Measurements from ENCODE around the gene EXOC2. TPM values are rescaled to one million over a fixed set of nuclear protein-coding genes. Genes with fewer than 3 reads are reported as not detected.
A peak's percentile ranks its signal among the peaks of the same experiment; 100 is the strongest.

The EXOC2 gene
- total RNA-seq, 5 donors from 2014 or later (not counting 1 experiment from before 2014, with no cell fraction given), result 30.7 to 40.6 (median 39.3) TPM

DNA sequence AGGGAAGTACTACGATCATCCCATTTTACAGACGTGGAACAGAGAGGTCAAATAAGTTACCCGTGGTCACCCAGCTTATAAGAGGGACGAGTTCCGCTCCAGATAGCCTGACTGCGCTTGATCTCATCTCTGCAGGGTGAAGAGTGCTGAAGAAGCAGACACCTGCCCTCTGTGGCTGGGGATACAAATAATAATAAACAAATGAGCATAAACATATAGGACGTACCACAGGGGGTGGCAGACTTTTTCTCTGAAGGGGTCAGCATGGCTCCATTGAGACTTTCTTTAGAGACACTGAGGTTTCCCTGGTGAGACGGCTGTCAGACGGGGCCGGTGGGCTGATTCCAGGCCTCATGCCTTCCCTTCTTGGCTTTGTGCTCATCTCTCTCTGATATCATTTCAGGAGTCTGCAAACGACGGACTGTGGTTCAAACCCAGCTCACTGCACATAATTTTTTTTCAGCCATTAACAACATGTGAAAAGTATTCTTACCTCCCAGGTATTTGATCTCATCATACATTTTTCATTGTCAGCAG is 254.2 kb downstream of the EXOC2 start:
- no peak for DNase-seq
- H3K36me3 ChIP-seq (ENCODE audit: control insufficient read depth in 2 of 2, extremely low read depth in 1 of 2, insufficient read depth in 1 of 2, low read length in 1 of 2), result no peaks in the 10 kb centered on the region
- H3K27me3 ChIP-seq (replicated peaks in 1 of 2; ENCODE audit: control insufficient read depth in 2 of 2, extremely low read depth in 1 of 2, insufficient read depth in 2 of 2, low read length in 1 of 2), result no peaks in the 10 kb centered on the region
- POLR2A ChIA-PET, result no interaction called here
- H3K9me3 ChIP-seq, result no peaks in the 10 kb centered on the region
- Mint-ChIP-seq H3K36me3 (no peaks in the 10 kb centered on the region), H3K9me3 (no peaks in the 10 kb centered on the region), H3K27me3 (no peaks in the 10 kb centered on the region), H3K4me1 (peaks cover 10 to 15% (median 13%) of the 10 kb centered on the region in 3 donors), H3K27ac (no peak overlapping the region), H3K4me3 (no peak overlapping the region)
- CTCF ChIA-PET, result no interaction called here
- no peak overlapping the region for H3K4me3 ChIP-seq (ENCODE audit: control insufficient read depth in 1 of 2, extremely low read depth in 1 of 2, low read length in 1 of 2)
- no peak for ATAC-seq (replicated peaks in 1 of 4)
- no peak overlapping the region for H3K27ac ChIP-seq (ENCODE audit: low read length)
- 85% methylated on average over 5 of the region's 12 CpGs for WGBS (ENCODE audit: insufficient coverage)
- H3K4me1 ChIP-seq (ENCODE audit: control insufficient read depth in 1 of 2, extremely low read depth in 1 of 2, insufficient read depth in 2 of 2, low read length in 2 of 2), result peaks cover 6 to 12% of the 10 kb centered on the region in 2 experiments

DNA sequence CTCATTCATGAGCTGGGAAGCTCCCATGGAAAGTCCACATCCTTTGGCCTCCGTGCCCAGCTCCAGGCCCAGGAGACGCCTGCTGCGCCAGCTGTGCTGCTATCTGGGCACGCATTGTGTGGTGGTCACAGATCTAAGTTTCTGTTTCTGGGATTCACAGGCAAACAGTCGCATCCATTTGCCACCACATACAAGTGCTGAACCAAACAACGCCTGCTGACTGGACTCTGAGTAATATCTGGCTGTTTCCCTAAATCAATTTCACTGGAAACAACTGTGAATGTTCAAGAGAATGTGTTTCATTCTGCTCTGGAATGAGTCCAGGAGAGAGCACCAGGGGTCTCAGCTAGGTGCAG is 255.9 kb downstream of the EXOC2 start:
- no peak for DNase-seq
- no peak for ATAC-seq (replicated peaks in 1 of 4)
- 94% methylated on average over 6 of the region's 6 CpGs for WGBS (ENCODE audit: insufficient coverage)
- no peaks in the 10 kb centered on the region for H3K27me3 ChIP-seq (replicated peaks in 1 of 2; ENCODE audit: control insufficient read depth in 2 of 2, extremely low read depth in 1 of 2, insufficient read depth in 2 of 2, low read length in 1 of 2)
- Mint-ChIP-seq H3K36me3 (no peaks in the 10 kb centered on the region), H3K4me3 (no peak overlapping the region), H3K4me1 (peaks cover 12 to 17% (median 12%) of the 10 kb centered on the region in 3 donors), H3K27ac (no peak overlapping the region), H3K27me3 (no peaks in the 10 kb centered on the region), H3K9me3 (no peaks in the 10 kb centered on the region)
- H3K4me1 ChIP-seq (ENCODE audit: control insufficient read depth in 1 of 2, extremely low read depth in 1 of 2, insufficient read depth in 2 of 2, low read length in 2 of 2), result peaks cover 2 to 14% of the 10 kb centered on the region in 2 experiments
- H3K36me3 ChIP-seq (ENCODE audit: control insufficient read depth in 2 of 2, extremely low read depth in 1 of 2, insufficient read depth in 1 of 2, low read length in 1 of 2), result no peaks in the 10 kb centered on the region
- ChIA-PET POLR2A (no interaction called here), CTCF (no interaction called here)
- H3K27ac ChIP-seq (ENCODE audit: low read length), result no peak overlapping the region
- H3K9me3 ChIP-seq, result no peaks in the 10 kb centered on the region
- H3K4me3 ChIP-seq (ENCODE audit: control insufficient read depth in 1 of 2, extremely low read depth in 1 of 2, low read length in 1 of 2), result no peak overlapping the region

DNA sequence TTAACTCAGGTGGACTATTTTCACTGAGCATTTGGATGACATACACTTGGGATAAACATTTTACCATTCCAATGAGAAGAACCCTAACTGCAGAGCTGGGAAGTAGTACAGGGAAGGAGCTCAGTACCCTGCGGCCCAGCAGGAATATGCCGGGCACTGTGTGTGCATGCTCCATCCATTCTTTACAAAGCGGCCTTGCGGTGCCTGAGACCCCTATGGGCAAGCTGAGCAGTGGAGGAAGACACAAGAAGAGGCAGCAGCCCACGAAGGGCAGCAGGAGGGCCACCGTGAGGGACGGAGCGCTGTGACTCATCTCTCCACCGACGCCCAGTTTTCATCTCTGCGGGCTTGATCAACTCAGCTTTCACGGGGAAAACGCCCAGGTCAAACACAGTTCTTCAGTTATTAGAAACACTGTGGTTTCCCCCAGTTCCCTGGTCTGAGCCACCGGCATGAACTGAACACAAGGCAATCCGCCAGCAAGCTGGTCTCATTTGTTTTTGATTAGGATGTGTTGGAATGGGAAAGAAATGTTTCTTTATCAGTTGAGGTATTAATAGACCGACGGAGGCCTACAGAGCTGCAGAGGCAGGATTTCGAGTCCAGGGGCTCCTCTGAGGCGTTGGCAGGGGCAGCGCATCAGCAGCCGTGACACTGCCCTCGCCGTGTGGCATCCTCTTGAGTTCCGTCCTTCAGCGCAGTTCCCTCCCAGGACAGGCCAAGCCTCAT is 256.5 kb downstream of the EXOC2 start:
- Histone ChIP-seq H3K4me1 (ENCODE audit: control insufficient read depth in 1 of 2, extremely low read depth in 1 of 2, insufficient read depth in 2 of 2, low read length in 2 of 2) (peaks cover 6 to 19% of the 10 kb centered on the region in 2 experiments), H3K9me3 (no peaks in the 10 kb centered on the region), H3K36me3 (ENCODE audit: control insufficient read depth in 2 of 2, extremely low read depth in 1 of 2, insufficient read depth in 1 of 2, low read length in 1 of 2) (no peaks in the 10 kb centered on the region), H3K4me3 (ENCODE audit: control insufficient read depth in 1 of 2, extremely low read depth in 1 of 2, low read length in 1 of 2) (no peak overlapping the region), H3K27me3 (replicated peaks in 1 of 2; ENCODE audit: control insufficient read depth in 2 of 2, extremely low read depth in 1 of 2, insufficient read depth in 2 of 2, low read length in 1 of 2) (no peaks in the 10 kb centered on the region), H3K27ac (ENCODE audit: low read length) (no peak overlapping the region)
- no peak overlapping the region for H3K4me3 Mint-ChIP-seq
- no peak overlapping the region for H3K27ac Mint-ChIP-seq
- ChIA-PET POLR2A (no interaction called here), CTCF (no interaction called here)
- H3K27me3 Mint-ChIP-seq, result no peaks in the 10 kb centered on the region
- no peaks in the 10 kb centered on the region for H3K9me3 Mint-ChIP-seq
- ATAC-seq (replicated peaks in 1 of 4) (no peak), DNase-seq (no peak)
- no peaks in the 10 kb centered on the region for H3K36me3 Mint-ChIP-seq
- 81% methylated on average over 24 of the region's 25 CpGs for WGBS (ENCODE audit: insufficient coverage)
- peaks cover 17 to 22% (median 18%) of the 10 kb centered on the region in 3 donors for H3K4me1 Mint-ChIP-seq

DNA sequence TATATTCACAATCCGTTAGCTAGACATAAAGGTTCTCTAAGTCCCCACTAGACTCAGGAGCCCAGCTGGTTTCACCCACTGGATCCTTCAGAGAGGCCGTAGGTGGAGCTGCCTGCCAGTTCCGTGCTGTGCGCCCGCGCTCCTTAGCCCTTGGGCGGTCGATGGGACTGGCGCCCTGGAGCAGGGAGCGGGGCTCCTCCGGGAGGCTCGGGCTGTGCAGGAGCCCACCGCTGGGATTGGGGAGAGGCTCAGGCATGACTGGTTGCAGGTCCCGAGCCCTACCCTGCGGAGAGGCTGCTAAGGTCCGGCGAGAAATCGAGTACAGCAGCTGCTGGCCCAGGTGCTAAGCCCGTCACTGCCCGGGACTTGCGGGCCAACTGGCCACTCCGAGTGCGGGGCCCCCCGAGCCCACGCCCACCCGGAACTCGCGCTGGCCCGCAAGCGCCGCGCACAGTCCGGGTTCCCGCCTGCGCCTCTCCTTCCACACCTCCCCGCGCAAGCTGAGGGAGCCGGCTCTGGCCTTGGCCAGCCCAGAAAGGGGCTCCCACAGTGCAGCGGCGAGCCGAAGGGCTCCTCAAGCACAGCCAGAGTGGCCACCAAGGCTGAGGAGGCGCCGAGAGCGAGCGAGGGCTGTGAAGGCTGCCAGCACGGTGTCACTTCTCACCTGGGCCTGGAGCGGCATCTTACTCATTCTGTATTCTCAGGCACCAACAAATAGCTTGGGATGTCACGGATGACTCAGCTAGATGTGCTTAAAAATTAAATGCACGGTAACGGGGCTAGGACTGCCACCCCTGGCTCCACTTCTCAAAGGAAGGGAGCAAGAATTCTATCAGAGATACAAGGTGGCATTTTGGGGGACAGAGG is 257.3 kb downstream of the EXOC2 start:
- peak overlapping the region in 1 of 3 donors; percentile 36 for H3K4me3 Mint-ChIP-seq
- no peaks in the 10 kb centered on the region for H3K27me3 Mint-ChIP-seq
- H3K9me3 ChIP-seq, result no peaks in the 10 kb centered on the region
- no peaks in the 10 kb centered on the region for H3K36me3 ChIP-seq (ENCODE audit: control insufficient read depth in 2 of 2, extremely low read depth in 1 of 2, insufficient read depth in 1 of 2, low read length in 1 of 2)
- ATAC-seq (replicated peaks in 1 of 4), result no peak
- no peak overlapping the region for H3K4me3 ChIP-seq (ENCODE audit: control insufficient read depth in 1 of 2, extremely low read depth in 1 of 2, low read length in 1 of 2)
- no peaks in the 10 kb centered on the region for H3K36me3 Mint-ChIP-seq
- no peak overlapping the region for H3K27ac Mint-ChIP-seq
- no peaks in the 10 kb centered on the region for H3K27me3 ChIP-seq (replicated peaks in 1 of 2; ENCODE audit: control insufficient read depth in 2 of 2, extremely low read depth in 1 of 2, insufficient read depth in 2 of 2, low read length in 1 of 2)
- no peak overlapping the region for H3K27ac ChIP-seq (ENCODE audit: low read length)
- WGBS (ENCODE audit: insufficient coverage), result 95% methylated on average over 46 of the region's 50 CpGs
- H3K4me1 ChIP-seq (ENCODE audit: control insufficient read depth in 1 of 2, extremely low read depth in 1 of 2, insufficient read depth in 2 of 2, low read length in 2 of 2), result peaks cover 6 to 22% of the 10 kb centered on the region in 2 experiments
- CTCF ChIA-PET, result no interaction called here
- peaks cover 20 to 28% (median 23%) of the 10 kb centered on the region in 3 donors for H3K4me1 Mint-ChIP-seq
- POLR2A ChIA-PET, result no interaction called here
- H3K9me3 Mint-ChIP-seq, result no peaks in the 10 kb centered on the region
- no peak for DNase-seq

Other genes with a start within 250 kb of the EXOC2 start
- 1 to 10 TPM; 1.7 to 3.8 (median 2.5) TPM for gene HUS1B, start 36.0 kb downstream of the EXOC2 start, total RNA-seq

Measured in T-cell (primary cell).